ENCODE results near the gene RPL27A.

GRCh38 chr11:8711895-8712442 lies 29.4 kb downstream of the RPL27A start:
- no peak for TF ChIP-seq CTCF (IDR thresholded peaks at IDR 0.05)
- no peak for TF ChIP-seq ZFX (IDR thresholded peaks at IDR 0.05; ENCODE audit: borderline replicate concordance)

All from 22Rv1 (cell line).